T-cell (primary cell): Measurements from ENCODE around the gene FBLN2. TPM values are rescaled to one million over a fixed set of nuclear protein-coding genes. Genes with fewer than 3 reads are reported as not detected.

Experiments used
- ATAC-seq, 4 experiments: fragments of 200-7000 bp in 3 of 4; fragments of 150-1000 bp in 1 of 4; cut with Tn5 transposase; replicated peaks in 1 of 4; 1 replicate in 3 of 4; 2 replicates in 1 of 4; pipeline ENCODE4 v1.10.0; 2021; ENCODE audit warnings: moderate library complexity in 3 of 4, mild to moderate bottlenecking in 2 of 4, moderate number of reproducible peaks in 1 of 4
- CTCF ChIA-PET, 2 donors: fragments of 300-600 bp; sonication (Branson Sonifier 250); formaldehyde crosslinking; loops; one replicate each; lab custom pipeline; 2022; ENCODE audit warnings: antibody characterized with exemption in 2 of 2; lab: Charles Lee
- POLR2A ChIA-PET, 2 donors: fragments of 300-600 bp; sonication (Branson Sonifier 250); formaldehyde crosslinking; loops; one replicate each; lab custom pipeline; 2022; ENCODE audit warnings: antibody characterized with exemption in 2 of 2; lab: Charles Lee
- DNase-seq, 35 experiments: peaks; one replicate each; pipeline versions ENCODE4 v3.0.0 to v3.0.0-alpha.2; 2013 to 2023
- H3K27ac ChIP-seq: one replicate; pipeline ENCODE4 v1.5.1; 2013; ENCODE audit warnings: low read length
- H3K27me3 ChIP-seq, 2 experiments: replicated peaks in 1 of 2; 1 replicate in 1 of 2; 2 replicates in 1 of 2; pipeline versions ENCODE4 v1.6.1 to v1.7.0; 2013; ENCODE audit warnings: low read length in 1 of 2, mixed read lengths in 1 of 2; ENCODE audit not compliant: control insufficient read depth in 2 of 2, insufficient read depth in 2 of 2; ENCODE audit errors: extremely low read depth in 1 of 2
- H3K36me3 ChIP-seq, 2 donors: 1 replicate in 1 of 2; 2 replicates in 1 of 2; pipeline versions ENCODE4 v1.6.1 to v1.7.0; 2013; ENCODE audit warnings: low read length in 1 of 2; ENCODE audit not compliant: control insufficient read depth in 2 of 2, insufficient read depth in 1 of 2; ENCODE audit errors: extremely low read depth in 1 of 2
- H3K4me1 ChIP-seq, 2 experiments: 1 replicate in 1 of 2; 2 replicates in 1 of 2; pipeline versions ENCODE4 v1.6.1 to v1.7.0; 2013; ENCODE audit warnings: low read length in 2 of 2, mixed read lengths in 1 of 2; ENCODE audit not compliant: insufficient read depth in 2 of 2, control insufficient read depth in 1 of 2; ENCODE audit errors: extremely low read depth in 1 of 2
- H3K4me3 ChIP-seq, 2 donors: 1 replicate in 1 of 2; 2 replicates in 1 of 2; pipeline versions ENCODE4 v1.5.1 to v1.7.0; 2013; ENCODE audit warnings: mild to moderate bottlenecking in 2 of 2, low read length in 1 of 2, moderate library complexity in 1 of 2; ENCODE audit not compliant: control insufficient read depth in 1 of 2; ENCODE audit errors: extremely low read depth in 1 of 2
- H3K9me3 ChIP-seq: 2 replicates; pipeline ENCODE4 v1.7.0; 2013
- H3K27ac Mint-ChIP-seq, 2 donors: one replicate each; pipeline ENCODE4 v1.8.0; 2020 to 2021; ENCODE audit warnings: mild to moderate bottlenecking in 2 of 2, mixed read lengths in 2 of 2
- H3K27me3 Mint-ChIP-seq, 2 donors: one replicate each; pipeline ENCODE4 v1.8.0; 2021 to 2022; ENCODE audit warnings: mixed read lengths in 2 of 2
- H3K36me3 Mint-ChIP-seq: one replicate; pipeline ENCODE4 v1.8.0; 2021; ENCODE audit warnings: mixed read lengths
- H3K4me1 Mint-ChIP-seq, 3 donors: one replicate each; pipeline ENCODE4 v1.8.0; 2020 to 2022; ENCODE audit warnings: mixed read lengths in 3 of 3, mild to moderate bottlenecking in 1 of 3
- H3K4me3 Mint-ChIP-seq, 3 donors: one replicate each; pipeline ENCODE4 v1.8.0; 2020 to 2022; ENCODE audit warnings: mild to moderate bottlenecking in 3 of 3, mixed read lengths in 3 of 3, moderate library complexity in 3 of 3
- H3K9me3 Mint-ChIP-seq, 3 donors: one replicate each; pipeline ENCODE4 v1.8.0; 2020 to 2022; ENCODE audit warnings: mixed read lengths in 3 of 3
- WGBS: methylation state at CpG from one replicate; pipeline ENCODE4 v1.1.5; 2013; ENCODE audit warnings: missing lambda C conversion rate; ENCODE audit not compliant: insufficient coverage; 5-methylcytosine and 5-hydroxymethylcytosine counted together
- total RNA-seq, 35 experiments: library from RNA in 6 of 35; stranded (reverse) in 6 of 35; fragments of 120-200 nt in 1 of 35; gene quantifications; one replicate each; pipeline versions ENCODE4 v1.2.1 to v1.2.4 and lab custom pipeline; 2013 to 2026

The FBLN2 gene
- total RNA-seq, 5 donors from 2014 or later (not counting 1 experiment from before 2014, with no cell fraction given) = 1.5 to 5.8 (median 2.8) TPM

GRCh38 chr3:13674538-13675185 is 125.7 kb downstream of the FBLN2 start:
- Mint-ChIP-seq H3K36me3 (no peaks in the 10 kb centered on the region), H3K27ac (no peak overlapping the region), H3K4me1 (no peaks in the 10 kb centered on the region), H3K9me3 (no peaks in the 10 kb centered on the region), H3K27me3 (peaks cover 10 to 18% of the 10 kb centered on the region in 2 donors), H3K4me3 (no peak overlapping the region)
- ATAC-seq (no peak), DNase-seq (no peak)
- no peaks in the 10 kb centered on the region for H3K9me3 ChIP-seq
- 69% methylated on average over 9 of the region's 10 CpGs for WGBS
- CTCF ChIA-PET = no interaction called here
- H3K27ac ChIP-seq = no peak overlapping the region
- POLR2A ChIA-PET = no interaction called here
- H3K4me1 ChIP-seq = no peaks in the 10 kb centered on the region
- no peak overlapping the region for H3K4me3 ChIP-seq
- no peaks in the 10 kb centered on the region for H3K36me3 ChIP-seq
- H3K27me3 ChIP-seq = peaks cover 0 to 37% of the 10 kb centered on the region in 2 experiments

- H3K27me3 ChIP-seq = peaks cover 0 to 36% of the 10 kb centered on the region in 2 experiments
Observed at GRCh38 chr3:13676356-13677017, 127.6 kb downstream of the FBLN2 start.

GRCh38 chr3:13677272-13677671 is 128.3 kb downstream of the FBLN2 start:
- no peak overlapping the region for H3K27ac ChIP-seq
- Mint-ChIP-seq H3K27ac (no peak overlapping the region), H3K4me3 (no peak overlapping the region), H3K4me1 (no peaks in the 10 kb centered on the region), H3K9me3 (no peaks in the 10 kb centered on the region), H3K36me3 (no peaks in the 10 kb centered on the region), H3K27me3 (peaks cover 11 to 20% of the 10 kb centered on the region in 2 donors)
- H3K4me1 ChIP-seq = no peaks in the 10 kb centered on the region
- H3K9me3 ChIP-seq = no peaks in the 10 kb centered on the region
- H3K27me3 ChIP-seq = peaks cover 0 to 39% of the 10 kb centered on the region in 2 experiments
- no peaks in the 10 kb centered on the region for H3K36me3 ChIP-seq
- ATAC-seq (no peak), DNase-seq (no peak)
- POLR2A ChIA-PET = no interaction called here
- CTCF ChIA-PET = interaction anchor here in 1 of 2 donors (0.7 kb wide), 1 partner anchor 138 kb away, joined by 8 read pairs; no protein-coding TSS in a partner anchor
- H3K4me3 ChIP-seq = no peak overlapping the region
- no CpG with 5 or more reads among the region's 4 CpGs for WGBS

More at GRCh38 chr3:13676356-13677017, 127.6 kb downstream of the FBLN2 start:
- H3K4me3 ChIP-seq = no peak overlapping the region
- ATAC-seq = no peak
- ChIA-PET CTCF (no interaction called here), POLR2A (no interaction called here)
- no peaks in the 10 kb centered on the region for H3K4me1 Mint-ChIP-seq
- no peaks in the 10 kb centered on the region for H3K9me3 Mint-ChIP-seq
- H3K27ac Mint-ChIP-seq = no peak overlapping the region
- no peak overlapping the region for H3K4me3 Mint-ChIP-seq
- no peaks in the 10 kb centered on the region for H3K36me3 Mint-ChIP-seq
- H3K36me3 ChIP-seq = no peaks in the 10 kb centered on the region
- WGBS = 73% methylated on average over 4 of the region's 9 CpGs
- no peaks in the 10 kb centered on the region for H3K9me3 ChIP-seq
- peaks cover 11 to 20% of the 10 kb centered on the region in 2 donors for H3K27me3 Mint-ChIP-seq
- no peaks in the 10 kb centered on the region for H3K4me1 ChIP-seq
- no peak for DNase-seq
- no peak overlapping the region for H3K27ac ChIP-seq

GRCh38 chr3:13681931-13682330 is 133.0 kb downstream of the FBLN2 start:
- H3K36me3 ChIP-seq = no peaks in the 10 kb centered on the region
- no peak for DNase-seq
- ATAC-seq = no peak
- Mint-ChIP-seq H3K9me3 (no peaks in the 10 kb centered on the region), H3K4me3 (no peak overlapping the region), H3K36me3 (no peaks in the 10 kb centered on the region), H3K27me3 (peaks cover 8 to 10% of the 10 kb centered on the region in 2 donors), H3K4me1 (no peaks in the 10 kb centered on the region), H3K27ac (no peak overlapping the region)
- no peak overlapping the region for H3K27ac ChIP-seq
- ChIA-PET CTCF (no interaction called here), POLR2A (no interaction called here)
- H3K9me3 ChIP-seq = no peaks in the 10 kb centered on the region
- no peak overlapping the region for H3K4me3 ChIP-seq
- 81% methylated on average over 15 of the region's 17 CpGs for WGBS
- no peaks in the 10 kb centered on the region for H3K4me1 ChIP-seq
- peaks cover 0 to 43% of the 10 kb centered on the region in 2 experiments for H3K27me3 ChIP-seq

GRCh38 chr3:13682331-13683013 is 133.5 kb downstream of the FBLN2 start:
- H3K36me3 Mint-ChIP-seq = no peaks in the 10 kb centered on the region
- CTCF ChIA-PET = no interaction called here
- H3K27ac ChIP-seq = no peak overlapping the region
- H3K9me3 Mint-ChIP-seq = no peaks in the 10 kb centered on the region
- no peaks in the 10 kb centered on the region for H3K4me1 Mint-ChIP-seq
- no peak overlapping the region for H3K27ac Mint-ChIP-seq
- H3K27me3 Mint-ChIP-seq = peaks cover 5 to 8% of the 10 kb centered on the region in 2 donors
- H3K36me3 ChIP-seq = no peaks in the 10 kb centered on the region
- DNase-seq (no peak), ATAC-seq (no peak)
- H3K27me3 ChIP-seq = peaks cover 0 to 42% of the 10 kb centered on the region in 2 experiments
- H3K4me3 ChIP-seq = no peak overlapping the region
- H3K9me3 ChIP-seq = no peaks in the 10 kb centered on the region
- no peak overlapping the region for H3K4me3 Mint-ChIP-seq
- H3K4me1 ChIP-seq = no peaks in the 10 kb centered on the region
- 86% methylated on average over 12 of the region's 16 CpGs for WGBS
- POLR2A ChIA-PET = no interaction called here

GRCh38 chr3:13683288-13683687 is 134.4 kb downstream of the FBLN2 start:
- Histone ChIP-seq H3K9me3 (no peaks in the 10 kb centered on the region), H3K4me1 (no peaks in the 10 kb centered on the region), H3K27me3 (peaks cover 0 to 42% of the 10 kb centered on the region in 2 experiments), H3K4me3 (no peak overlapping the region), H3K36me3 (no peaks in the 10 kb centered on the region), H3K27ac (no peak overlapping the region)
- no peak overlapping the region for H3K27ac Mint-ChIP-seq
- no peaks in the 10 kb centered on the region for H3K9me3 Mint-ChIP-seq
- peaks cover 3 to 8% of the 10 kb centered on the region in 2 donors for H3K27me3 Mint-ChIP-seq
- POLR2A ChIA-PET = no interaction called here
- 78% methylated on average over 4 of the region's 4 CpGs for WGBS
- no peak overlapping the region for H3K4me3 Mint-ChIP-seq
- no peak for DNase-seq
- CTCF ChIA-PET = no interaction called here
- no peaks in the 10 kb centered on the region for H3K4me1 Mint-ChIP-seq
- H3K36me3 Mint-ChIP-seq = no peaks in the 10 kb centered on the region
- ATAC-seq = no peak
